GM13976 (cell line): ENCODE data around the gene PARVB.

Experiments
- DNase-seq: peaks from one replicate; pipeline ENCODE4 v3.0.0; 2012; ENCODE audit warnings: low spot score
- in situ Hi-C: fragments of 300-500 bp; cut with MboI; formaldehyde crosslinking; loops from one replicate; pipeline ENCODE4 v1.12.0; 2022; ENCODE audit warnings: low sequenced_read_pairs, mixed read lengths, inconsistent platforms; ENCODE audit not compliant: unreplicated experiment
- TF ChIP-seq, protein P1 (sequence below): IDR thresholded peaks from 2 replicates; pipeline ENCODE4 v1.5.1; 2012; ENCODE audit warnings: borderline replicate concordance, mild to moderate bottlenecking; ENCODE audit not compliant: insufficient read depth; ENCODE audit errors: extremely low read depth, missing control alignments, control extremely low read depth

PARVB gene

DNA sequence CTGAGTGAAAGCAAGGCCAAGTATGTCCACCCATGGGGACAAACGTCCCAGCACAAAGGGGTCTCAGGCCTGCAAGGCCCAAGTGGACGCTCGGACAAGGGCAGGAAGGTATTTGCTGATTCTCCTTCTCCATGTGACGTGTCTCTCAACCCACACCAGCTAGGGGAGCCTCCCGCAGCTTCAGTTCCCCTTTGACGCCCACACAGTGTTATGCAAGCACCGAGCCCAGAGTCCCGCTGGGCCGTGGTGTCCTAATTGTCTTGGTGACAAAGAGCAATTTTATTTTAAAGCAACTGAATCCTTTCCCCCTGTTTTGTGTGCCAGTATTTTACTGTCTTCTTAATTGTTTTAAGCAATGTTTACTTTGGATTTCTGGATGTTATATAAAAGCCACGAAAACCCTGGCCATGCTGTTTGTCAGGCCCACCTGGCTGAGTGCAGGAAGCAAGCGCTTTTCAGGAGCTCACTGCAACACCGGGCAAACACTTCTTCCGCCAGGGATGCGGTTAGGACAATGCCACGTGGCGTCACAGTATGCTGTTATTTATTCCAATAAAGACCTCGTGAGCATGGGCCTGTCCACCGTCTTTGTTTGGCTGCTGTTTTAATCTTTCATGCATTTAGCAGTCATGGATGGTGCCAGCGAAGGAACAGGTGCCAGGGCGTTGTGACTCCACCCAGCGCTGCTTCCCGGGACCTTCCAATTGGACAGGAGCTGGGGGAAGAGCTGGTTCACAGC is 148.4 kb downstream of the PARVB start:
- TF ChIP-seq, protein P1, sequence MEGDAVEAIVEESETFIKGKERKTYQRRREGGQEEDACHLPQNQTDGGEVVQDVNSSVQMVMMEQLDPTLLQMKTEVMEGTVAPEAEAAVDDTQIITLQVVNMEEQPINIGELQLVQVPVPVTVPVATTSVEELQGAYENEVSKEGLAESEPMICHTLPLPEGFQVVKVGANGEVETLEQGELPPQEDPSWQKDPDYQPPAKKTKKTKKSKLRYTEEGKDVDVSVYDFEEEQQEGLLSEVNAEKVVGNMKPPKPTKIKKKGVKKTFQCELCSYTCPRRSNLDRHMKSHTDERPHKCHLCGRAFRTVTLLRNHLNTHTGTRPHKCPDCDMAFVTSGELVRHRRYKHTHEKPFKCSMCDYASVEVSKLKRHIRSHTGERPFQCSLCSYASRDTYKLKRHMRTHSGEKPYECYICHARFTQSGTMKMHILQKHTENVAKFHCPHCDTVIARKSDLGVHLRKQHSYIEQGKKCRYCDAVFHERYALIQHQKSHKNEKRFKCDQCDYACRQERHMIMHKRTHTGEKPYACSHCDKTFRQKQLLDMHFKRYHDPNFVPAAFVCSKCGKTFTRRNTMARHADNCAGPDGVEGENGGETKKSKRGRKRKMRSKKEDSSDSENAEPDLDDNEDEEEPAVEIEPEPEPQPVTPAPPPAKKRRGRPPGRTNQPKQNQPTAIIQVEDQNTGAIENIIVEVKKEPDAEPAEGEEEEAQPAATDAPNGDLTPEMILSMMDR = no peak
- in situ Hi-C loops = no loop called here
- DNase-seq = peak; percentile 85

DNA sequence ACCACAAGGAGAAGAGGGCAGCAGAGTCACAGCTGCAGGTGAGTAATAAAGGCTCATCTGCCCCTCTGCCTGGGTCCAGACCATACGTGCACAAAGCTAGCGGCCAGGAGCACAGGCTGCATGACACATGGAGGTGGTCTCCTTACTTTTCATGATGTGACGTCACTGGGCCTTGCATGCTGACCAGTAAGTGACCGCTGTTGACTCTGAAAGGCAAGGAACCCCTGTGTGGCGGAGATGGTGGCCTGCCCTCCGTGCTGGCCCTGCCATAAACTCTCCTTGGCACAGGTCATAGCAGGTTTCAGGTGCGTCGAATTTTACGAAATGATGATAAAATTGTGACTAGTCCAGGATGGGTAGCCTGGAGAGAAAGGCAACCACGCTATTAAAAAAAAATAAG is 149.1 kb downstream of the PARVB start:
- DNase-seq = no peak
- in situ Hi-C loops = no loop called here
- TF ChIP-seq, protein P1 = no peak

GRCh38 chr22:44175676-44176075 is 151.6 kb downstream of the PARVB start:
- in situ Hi-C loops = no loop called here
- TF ChIP-seq, protein P1 = no peak
- DNase-seq = no peak

DNA sequence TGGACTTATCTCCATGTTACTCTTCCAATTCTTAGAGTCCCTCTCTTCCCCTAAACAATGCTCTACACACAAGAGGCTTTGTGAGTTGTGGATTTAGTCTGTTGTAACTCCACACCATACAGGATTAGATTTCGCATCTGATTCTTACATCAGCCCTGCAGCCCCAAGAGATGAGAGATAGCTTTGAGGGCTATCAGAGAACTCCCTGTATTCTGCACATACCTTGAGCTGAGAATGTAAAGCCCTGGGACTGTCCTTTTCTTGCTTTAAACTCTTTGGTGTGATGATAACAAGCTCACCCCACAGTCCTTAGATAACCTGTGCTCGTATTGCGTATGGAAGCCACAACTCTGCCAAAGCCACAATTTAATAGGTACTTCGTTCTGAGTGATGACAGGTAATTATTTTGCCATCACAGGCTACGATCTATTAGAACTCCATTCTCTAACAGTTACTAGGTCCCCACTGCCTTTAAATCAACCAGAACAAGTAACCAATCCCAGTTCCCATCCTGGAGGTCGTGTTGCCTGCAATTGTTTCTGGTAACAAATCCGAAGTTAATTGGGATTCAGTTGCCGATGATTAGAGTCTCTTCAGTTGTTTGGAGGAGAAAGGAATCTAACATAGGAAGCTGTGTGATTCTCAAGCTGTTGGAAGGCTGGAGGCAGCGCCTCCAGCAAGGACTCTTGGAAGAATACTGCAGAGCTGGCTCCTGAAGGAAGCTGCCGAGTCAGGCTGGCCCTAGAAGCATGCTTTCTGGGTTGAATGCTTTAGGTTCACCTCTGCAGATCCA is 155.3 kb downstream of the PARVB start:
- TF ChIP-seq, protein P1 = no peak
- in situ Hi-C loops = no loop called here
- no peak for DNase-seq

DNA sequence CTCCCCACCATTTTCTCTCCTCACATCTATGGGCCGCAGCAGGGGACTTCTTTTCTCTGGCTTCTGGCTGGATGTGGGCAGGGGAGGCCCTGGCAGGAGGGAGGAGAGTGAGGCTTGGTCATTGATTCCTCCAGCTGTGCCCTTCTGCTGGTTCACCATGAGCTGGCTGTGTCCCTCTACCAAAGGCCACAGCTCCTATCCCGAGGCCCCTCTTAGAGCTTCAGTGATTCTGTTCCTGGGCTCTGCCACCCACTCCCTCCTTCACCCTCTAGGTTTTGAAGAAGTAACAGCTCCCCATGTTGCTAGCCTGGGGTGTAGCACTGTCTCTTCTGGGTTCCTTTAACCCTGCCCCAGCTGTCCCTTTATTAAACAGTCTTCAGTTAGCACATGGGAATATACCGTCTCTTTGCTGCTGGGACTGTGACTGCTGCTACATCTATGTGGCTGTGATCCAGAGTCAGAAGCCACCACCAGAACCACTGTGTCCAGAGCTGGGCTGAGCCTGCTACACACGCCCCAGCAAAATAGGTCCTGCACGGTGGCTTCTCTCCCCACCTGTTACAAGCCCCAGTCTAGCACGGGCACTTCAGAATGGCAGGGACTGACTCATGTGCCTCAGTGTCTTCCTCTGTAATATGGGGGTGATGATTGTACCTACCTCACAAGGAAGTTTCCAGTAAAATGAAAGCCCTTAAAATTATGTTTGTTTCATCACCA is 156.0 kb downstream of the PARVB start:
- no peak for DNase-seq
- in situ Hi-C loops = no loop called here
- TF ChIP-seq, protein P1 = no peak

- TF ChIP-seq, protein P1 = no peak
- DNase-seq = peak; percentile 84
- in situ Hi-C loops = no loop called here
These were observed 156.6 kb downstream of the PARVB start, which contains the start of gene PARVG for GRCh38 chr22:44180706-44181032. Gene PARVG, plus strand, starts transcription at chr22:44180925. Its CDS starts 2,405 bp downstream, at chr22:44183330.
